Panc1 (cell line): ENCODE measurements around the gene C12orf57. TPM values are rescaled to one million over a fixed set of nuclear protein-coding genes. Genes with fewer than 3 reads are reported as not detected.
A peak's percentile ranks its signal among the peaks of the same experiment; 100 is the strongest.

Experiments used
- ATAC-seq: fragments of 200-7000 bp; cut with Tn5 transposase; 2 replicates; pipeline ENCODE4 v1.9.1; 2020; ENCODE audit warnings: mild to moderate bottlenecking, moderate library complexity
- BruUV-seq: library from RNA; stranded (reverse); fragments of 400-500 nt; replicated peaks from 2 replicates; lab custom pipeline; 2021; lab: Mats Ljungman, UMichigan
- CTCF ChIA-PET: fragments of 300-600 bp; sonication (Branson Sonifier 250); formaldehyde crosslinking; loops from one replicate; lab custom pipeline; 2022; ENCODE audit warnings: antibody characterized with exemption; lab: Charles Lee
- POLR2A ChIA-PET: fragments of 300-600 bp; sonication (Branson Sonifier 250); formaldehyde crosslinking; loops from one replicate; lab custom pipeline; 2022; ENCODE audit warnings: antibody characterized with exemption; lab: Charles Lee
- DNase-seq: peaks from one replicate; pipeline ENCODE4 v3.0.0-alpha.2; 2010; ENCODE audit warnings: low read depth, low spot score
- H3K27ac ChIP-seq: 2 replicates; pipeline ENCODE4 v1.5.1; 2011; ENCODE audit warnings: mild to moderate bottlenecking, low read length, inconsistent platforms
- H3K27me3 ChIP-seq: fragments of 200-500 bp; sonication (Bioruptor generic); 2 replicates; pipeline ENCODE4 v1.6.0; 2014; ENCODE audit warnings: low read length, inconsistent platforms; ENCODE audit not compliant: control insufficient read depth, insufficient read depth
- H3K36me3 ChIP-seq: fragments of 200-500 bp; sonication (Bioruptor generic); 2 replicates; pipeline ENCODE4 v1.5.1; 2014; ENCODE audit warnings: inconsistent platforms, mild to moderate bottlenecking, low read length, moderate library complexity; ENCODE audit not compliant: control insufficient read depth, insufficient read depth
- H3K4me1 ChIP-seq: 2 replicates; pipeline ENCODE4 v1.5.1; 2011; ENCODE audit warnings: inconsistent platforms, mild to moderate bottlenecking, low read length, moderate library complexity; ENCODE audit not compliant: control insufficient read depth, insufficient read depth
- H3K4me3 ChIP-seq, 2 experiments: 2 replicates each; pipeline ENCODE4 v1.5.1; 2011 to 2012; ENCODE audit warnings: low read depth in 2 of 2, low read length in 2 of 2, mild to moderate bottlenecking in 2 of 2, inconsistent platforms in 1 of 2, moderate library complexity in 1 of 2
- H3K9me3 ChIP-seq: fragments of 200-500 bp; sonication (Bioruptor generic); 2 replicates; pipeline ENCODE4 v1.5.1; 2014; ENCODE audit warnings: low read depth, mild to moderate bottlenecking, inconsistent platforms, low read length, moderate library complexity; ENCODE audit not compliant: control insufficient read depth, insufficient read depth
- CTCF ChIP-seq: fragments of 450-650 bp; IDR thresholded peaks from 2 replicates; pipeline ENCODE4 v1.5.1; 2017; ENCODE audit warnings: mild to moderate bottlenecking
- POLR2AphosphoS5 ChIP-seq: IDR thresholded peaks from 2 replicates; pipeline ENCODE4 v1.6.1; 2012; ENCODE audit warnings: mild to moderate bottlenecking, low read depth, low read length, moderate library complexity
- REST ChIP-seq, 2 experiments: IDR thresholded peaks; 2 replicates each; pipeline ENCODE4 v1.6.1; 2011 to 2012; ENCODE audit warnings: low read depth in 2 of 2, control low read depth in 1 of 2, low read length in 1 of 2, mild to moderate bottlenecking in 1 of 2, moderate library complexity in 1 of 2; ENCODE audit not compliant: insufficient read depth in 1 of 2
- SIN3A ChIP-seq: IDR thresholded peaks from 2 replicates; pipeline ENCODE4 v1.6.1; 2012; ENCODE audit warnings: low read depth, mild to moderate bottlenecking, low read length, moderate library complexity, borderline replicate concordance; ENCODE audit not compliant: insufficient read depth
- TCF7L2 ChIP-seq: IDR thresholded peaks from 2 replicates; pipeline ENCODE4 v1.6.1; 2011; ENCODE audit warnings: mild to moderate bottlenecking, low read depth, low read length, inconsistent platforms
- in situ Hi-C: cut with HindIII; loops from 2 replicates; pipeline ENCODE4 v1.10.0; 2016; ENCODE audit warnings: low sequenced_read_pairs, low pct_unique_long_range_greater_than_20kb
- intact Hi-C: fragments of 100-400 bp; cut with micrococcal nuclease; formaldehyde crosslinking; loops from one replicate; pipeline ENCODE4 v1.10.0; 2022; ENCODE audit not compliant: unreplicated experiment
- total RNA-seq: library from RNA; stranded (reverse); gene quantifications from one replicate; pipeline ENCODE4 v1.2.1, GENCODE V29; 2021; ENCODE audit not compliant: unreplicated experiment

C12orf57 gene
- total RNA-seq, 1 experiment from 2014 or later = 126 TPM

GRCh38 chr12:6975297-6976032, 31.6 kb downstream of the C12orf57 start:
- Histone ChIP-seq H3K27ac (no peak overlapping the region), H3K27me3 (no peaks in the 10 kb centered on the region), H3K4me1 (peaks cover 9% of the 10 kb centered on the region), H3K4me3 (no peak overlapping the region), H3K36me3 (peaks cover 7% of the 10 kb centered on the region; the same call in 1 of the 2 replicates), H3K9me3 (no peaks in the 10 kb centered on the region)
- CTCF ChIA-PET = no interaction called here
- DNase-seq (no peak), ATAC-seq (no peak)
- POLR2A ChIA-PET = interaction anchor here (0.6 kb wide), 1 partner anchor 53 kb away, joined by 10 read pairs; no protein-coding TSS in a partner anchor
- TF ChIP-seq CTCF (no peak), REST (IDR thresholded peaks at IDR 0.05; ENCODE audit: insufficient read depth in 1 of 2, low read depth in 2 of 2, low read length in 1 of 2) (no peak), POLR2AphosphoS5 (no peak), TCF7L2 (no peak), SIN3A (no peak)
- intact Hi-C loops (no loop called here), in situ Hi-C loops (no loop called here)
- BruUV-seq = no TSS peak

- Histone ChIP-seq H3K36me3 (peaks cover 3% of the 10 kb centered on the region; the same call in 1 of the 2 replicates), H3K9me3 (no peaks in the 10 kb centered on the region), H3K27me3 (no peaks in the 10 kb centered on the region), H3K4me1 (peaks cover 3% of the 10 kb centered on the region; the same call in 1 of the 2 replicates), H3K4me3 (no peak overlapping the region), H3K27ac (no peak overlapping the region)
- in situ Hi-C loops (no loop called here), intact Hi-C loops (no loop called here)
- 0 out of 2 replicates have a peak, but pooled peaks have one; percentile 32 for ATAC-seq
- no peak for TF ChIP-seq REST (IDR thresholded peaks at IDR 0.05; ENCODE audit: insufficient read depth in 1 of 2, low read depth in 2 of 2, low read length in 1 of 2)
- no peak for TF ChIP-seq SIN3A
- no peak for TF ChIP-seq CTCF
- TF ChIP-seq TCF7L2 = no peak
- no peak; the same call in 1 of the 2 replicates for TF ChIP-seq POLR2AphosphoS5
- ChIA-PET POLR2A (no interaction called here), CTCF (no interaction called here)
- DNase-seq = no peak
- BruUV-seq = no TSS peak
These were observed 33.8 kb downstream of the C12orf57 start for GRCh38 chr12:6977653-6978052.
